Measurements from ENCODE around the gene SCUBE3.
A peak's percentile ranks its signal among the peaks of the same experiment; 100 is the strongest.

SCUBE3 gene

DNA sequence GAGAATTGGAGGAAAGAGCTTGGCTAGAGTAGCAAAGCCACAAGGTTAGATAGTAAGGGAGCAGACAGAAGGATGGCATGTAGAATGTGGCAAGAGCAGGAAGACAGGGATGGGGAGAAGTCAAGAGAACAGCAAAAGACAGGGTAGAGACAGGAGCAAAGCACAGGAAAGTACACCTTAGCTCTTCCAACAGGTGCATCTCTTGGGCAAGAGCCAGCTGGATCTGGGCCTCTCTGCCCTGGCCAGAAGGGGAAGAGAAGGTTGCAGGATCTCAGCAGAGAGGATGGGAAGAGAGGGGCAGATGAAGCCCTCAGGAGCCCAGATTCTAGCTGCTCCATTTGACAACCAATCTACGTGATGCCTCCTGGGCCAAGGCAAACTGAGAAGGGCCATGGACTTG lies 16.7 kb downstream of the SCUBE3 start:
- Mint-ChIP-seq H3K36me3 (ENCODE audit: low read depth) (peaks cover 64% of the 10 kb centered on the region), H3K27ac (no peak overlapping the region), H3K4me3 (no peak overlapping the region), H3K4me1 (no peaks in the 10 kb centered on the region), H3K27me3 (ENCODE audit: low read depth, poor library complexity) (no peaks in the 10 kb centered on the region), H3K9me3 (peaks cover 5% of the 10 kb centered on the region)
- TF ChIP-seq, protein P1, sequence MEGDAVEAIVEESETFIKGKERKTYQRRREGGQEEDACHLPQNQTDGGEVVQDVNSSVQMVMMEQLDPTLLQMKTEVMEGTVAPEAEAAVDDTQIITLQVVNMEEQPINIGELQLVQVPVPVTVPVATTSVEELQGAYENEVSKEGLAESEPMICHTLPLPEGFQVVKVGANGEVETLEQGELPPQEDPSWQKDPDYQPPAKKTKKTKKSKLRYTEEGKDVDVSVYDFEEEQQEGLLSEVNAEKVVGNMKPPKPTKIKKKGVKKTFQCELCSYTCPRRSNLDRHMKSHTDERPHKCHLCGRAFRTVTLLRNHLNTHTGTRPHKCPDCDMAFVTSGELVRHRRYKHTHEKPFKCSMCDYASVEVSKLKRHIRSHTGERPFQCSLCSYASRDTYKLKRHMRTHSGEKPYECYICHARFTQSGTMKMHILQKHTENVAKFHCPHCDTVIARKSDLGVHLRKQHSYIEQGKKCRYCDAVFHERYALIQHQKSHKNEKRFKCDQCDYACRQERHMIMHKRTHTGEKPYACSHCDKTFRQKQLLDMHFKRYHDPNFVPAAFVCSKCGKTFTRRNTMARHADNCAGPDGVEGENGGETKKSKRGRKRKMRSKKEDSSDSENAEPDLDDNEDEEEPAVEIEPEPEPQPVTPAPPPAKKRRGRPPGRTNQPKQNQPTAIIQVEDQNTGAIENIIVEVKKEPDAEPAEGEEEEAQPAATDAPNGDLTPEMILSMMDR (IDR thresholded peaks at IDR 0.05): no peak
- no peak for DNase-seq

DNA sequence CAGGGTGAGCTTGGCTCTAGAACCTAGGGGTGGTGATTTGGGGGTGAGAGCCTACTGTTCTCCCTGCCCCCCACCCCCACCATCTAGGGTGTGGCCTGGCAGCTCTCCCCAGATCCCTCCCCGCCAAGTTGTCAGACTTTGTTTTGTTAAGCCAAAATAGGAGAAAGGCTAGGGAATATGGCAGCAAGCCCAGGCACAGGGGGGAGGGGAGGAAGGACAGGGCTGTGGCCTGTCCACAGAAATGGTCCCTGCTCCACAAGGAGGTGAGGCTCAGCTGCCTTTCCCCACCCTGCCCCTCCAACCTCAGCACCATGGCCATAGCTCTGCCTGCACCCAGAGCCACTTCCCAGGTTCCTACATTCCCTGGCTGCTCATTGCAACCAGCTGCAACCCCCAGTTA lies 17.2 kb downstream of the SCUBE3 start:
- DNase-seq: no peak
- Mint-ChIP-seq H3K9me3 (peaks cover 5% of the 10 kb centered on the region), H3K4me1 (no peaks in the 10 kb centered on the region), H3K27ac (no peak overlapping the region), H3K4me3 (no peak overlapping the region), H3K27me3 (ENCODE audit: low read depth, poor library complexity) (no peaks in the 10 kb centered on the region), H3K36me3 (ENCODE audit: low read depth) (peaks cover 69% of the 10 kb centered on the region)
- TF ChIP-seq, protein P1 (IDR thresholded peaks at IDR 0.05): no peak

DNA sequence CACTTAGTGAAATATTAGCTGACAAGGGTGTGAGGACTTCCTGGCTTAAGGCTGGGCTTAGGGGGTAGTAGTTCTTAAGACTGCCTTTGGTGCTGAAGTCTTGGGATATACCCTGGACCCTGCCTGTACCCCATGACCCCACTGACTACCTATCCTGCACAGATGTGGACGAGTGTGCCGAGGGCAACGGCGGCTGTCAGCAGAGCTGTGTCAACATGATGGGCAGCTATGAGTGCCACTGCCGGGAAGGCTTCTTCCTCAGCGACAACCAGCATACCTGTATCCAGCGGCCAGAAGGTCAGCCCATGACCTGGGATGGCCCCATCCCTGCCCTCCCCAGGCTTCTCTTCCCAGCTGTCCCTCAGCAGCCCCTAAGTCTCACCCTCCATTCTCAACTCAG lies 17.8 kb downstream of the SCUBE3 start:
- TF ChIP-seq, protein P1 (IDR thresholded peaks at IDR 0.05): no peak
- peaks cover 5% of the 10 kb centered on the region for H3K9me3 Mint-ChIP-seq
- H3K27ac Mint-ChIP-seq: peak overlapping the region; percentile 40
- no peak overlapping the region for H3K4me3 Mint-ChIP-seq
- no peak for DNase-seq
- no peaks in the 10 kb centered on the region for H3K27me3 Mint-ChIP-seq (ENCODE audit: low read depth, poor library complexity)
- peaks cover 75% of the 10 kb centered on the region for H3K36me3 Mint-ChIP-seq (ENCODE audit: low read depth)
- H3K4me1 Mint-ChIP-seq: no peaks in the 10 kb centered on the region

DNA sequence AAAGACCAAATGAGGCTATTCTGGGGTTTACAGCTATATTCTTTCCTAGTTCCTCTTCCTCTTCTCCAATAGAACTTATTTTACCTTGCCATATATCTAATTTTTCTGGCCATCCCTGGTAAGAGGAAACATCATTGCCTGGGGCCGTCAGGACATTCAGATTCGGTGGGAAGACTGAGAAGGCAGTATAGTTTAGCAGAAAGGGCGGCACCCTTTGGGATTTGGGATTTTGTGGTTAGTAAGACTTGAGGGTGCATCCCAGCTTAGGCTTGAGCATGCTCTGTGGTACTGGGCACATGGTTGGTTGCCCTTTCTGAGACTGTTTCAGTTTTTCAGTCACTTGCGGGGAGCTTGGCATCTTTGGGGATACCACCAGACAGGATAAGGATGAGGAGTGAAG lies 21.1 kb downstream of the SCUBE3 start:
- Mint-ChIP-seq H3K36me3 (ENCODE audit: low read depth) (peaks cover 74% of the 10 kb centered on the region), H3K9me3 (peaks cover 5% of the 10 kb centered on the region), H3K4me1 (peaks cover 28% of the 10 kb centered on the region), H3K4me3 (no peak overlapping the region), H3K27me3 (ENCODE audit: low read depth, poor library complexity) (no peaks in the 10 kb centered on the region), H3K27ac (peak overlapping the region; percentile 24)
- TF ChIP-seq, protein P1 (IDR thresholded peaks at IDR 0.05): no peak
- DNase-seq: no peak

DNA sequence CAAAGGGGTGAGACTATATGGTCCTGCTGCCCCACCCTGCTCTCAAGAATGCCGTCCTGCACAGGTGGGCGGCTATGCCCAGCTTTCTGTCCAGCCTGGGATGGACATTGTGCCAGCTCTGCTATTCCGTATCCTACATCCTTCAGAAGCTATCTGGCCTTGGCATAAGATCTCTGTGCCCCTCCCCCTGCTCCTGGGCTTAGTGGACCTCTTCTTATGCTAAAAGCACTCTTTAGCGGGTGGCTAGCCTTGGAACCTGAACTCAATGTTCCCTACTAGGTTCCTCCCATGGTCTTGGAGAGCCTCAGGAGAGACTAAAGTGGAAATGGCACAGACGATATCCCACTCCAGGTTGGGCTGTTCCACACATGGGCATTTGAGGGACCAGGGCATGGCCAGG lies 22.5 kb downstream of the SCUBE3 start:
- Mint-ChIP-seq H3K4me3 (no peak overlapping the region), H3K27me3 (ENCODE audit: low read depth, poor library complexity) (peaks cover 4% of the 10 kb centered on the region), H3K27ac (no peak overlapping the region), H3K4me1 (peaks cover 34% of the 10 kb centered on the region), H3K9me3 (peaks cover 5% of the 10 kb centered on the region), H3K36me3 (ENCODE audit: low read depth) (peaks cover 71% of the 10 kb centered on the region)
- TF ChIP-seq, protein P1 (IDR thresholded peaks at IDR 0.05): no peak
- no peak for DNase-seq

DNA sequence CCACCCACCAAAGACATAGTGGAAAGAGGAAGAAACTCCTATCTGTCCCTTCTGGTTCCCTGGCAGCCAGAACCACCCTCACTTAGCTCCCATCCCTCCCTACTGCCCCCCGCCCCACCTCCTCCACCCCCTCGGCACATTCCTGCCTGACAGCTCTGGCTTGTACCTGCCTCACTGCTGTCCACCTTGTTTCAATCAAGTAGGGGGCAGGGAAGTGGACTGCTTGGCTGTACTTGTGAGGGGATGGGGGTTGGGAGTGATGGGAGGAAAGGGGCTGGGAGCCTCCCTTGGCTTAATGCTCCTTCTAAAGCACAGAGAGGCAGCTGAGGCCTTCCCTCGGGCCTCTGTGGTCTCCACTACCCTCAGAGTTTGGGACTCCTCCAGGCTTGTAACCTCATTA lies 23.7 kb downstream of the SCUBE3 start:
- Mint-ChIP-seq H3K9me3 (peaks cover 5% of the 10 kb centered on the region), H3K4me3 (no peak overlapping the region), H3K27me3 (ENCODE audit: low read depth, poor library complexity) (peaks cover 4% of the 10 kb centered on the region), H3K27ac (no peak overlapping the region), H3K36me3 (ENCODE audit: low read depth) (peaks cover 59% of the 10 kb centered on the region), H3K4me1 (peaks cover 44% of the 10 kb centered on the region)
- TF ChIP-seq, protein P1 (IDR thresholded peaks at IDR 0.05): no peak
- no peak for DNase-seq

Measured in nephron progenitor cell (in vitro differentiated cells).